Hair follicular keratinocyte (primary cell): Measurements from ENCODE around the gene ZNF562. TPM values are rescaled to one million over a fixed set of nuclear protein-coding genes. Genes with fewer than 3 reads are reported as not detected.

Experiments used
- total RNA-seq: library from RNA; depleted of rRNA; stranded (reverse); fragments of >200 nt; gene quantifications from 2 replicates; pipeline ENCODE4 v1.2.3, GENCODE V29; 2015

Gene ZNF562
- 18.8 and 19.1 TPM in 2 replicates for total RNA-seq

GRCh38 chr19:9674663-9675357 lies at the start of gene ZNF562:
Gene ZNF562, minus strand, starts transcription at chr19:9675100. Its CDS starts 14,356 bp downstream, at chr19:9660744.

GRCh38 chr19:9621156-9622037 lies 53.5 kb downstream of the ZNF562 start, which contains the start of gene ZNF561:
Gene ZNF561, minus strand, starts transcription at chr19:9621232. Its CDS starts 1,776 bp downstream, at chr19:9619456.

Other genes starting within 250 kb of the ZNF562 start
- gene ZNF266, start 239.5 kb downstream of the ZNF562 start, total RNA-seq = 7.1 and 8.8 TPM in 2 replicates
- 0.16 and 0.19 TPM in 2 replicates for gene ZNF560, start 176.5 kb downstream of the ZNF562 start, total RNA-seq
- gene ZNF426, start 136.5 kb downstream of the ZNF562 start, total RNA-seq = 5.3 and 6.4 TPM in 2 replicates
- gene ZNF121, start 90.6 kb downstream of the ZNF562 start, total RNA-seq = 20.7 and 22.9 TPM in 2 replicates
- 20.6 and 29.0 TPM in 2 replicates for gene ZNF561, start 53.9 kb downstream of the ZNF562 start, total RNA-seq
- 8.0 and 10.7 TPM in 2 replicates for gene ZNF846, start 93.6 kb upstream of the ZNF562 start, total RNA-seq
- gene FBXL12, start 144.0 kb upstream of the ZNF562 start, total RNA-seq = 11.2 and 13.2 TPM in 2 replicates
- gene UBL5, start 152.8 kb upstream of the ZNF562 start, total RNA-seq = 614 and 735 TPM in 2 replicates
- 98.3 and 102 TPM in 2 replicates for gene PIN1, start 160.2 kb upstream of the ZNF562 start, total RNA-seq